Ovary (tissue), 9 donors: ENCODE results near the gene SND1. TPM values are rescaled to one million over a fixed set of nuclear protein-coding genes. Genes with fewer than 3 reads are reported as not detected.

Source experiments
- DNase-seq, 5 donors: peaks; one replicate each; pipeline ENCODE4 v3.0.0-alpha.2; 2019 to 2020
- H3K27ac ChIP-seq, 2 donors: fragments of 200-600 bp; one replicate each; pipeline versions ENCODE4 v1.5.1 to v1.8.0; 2019 to 2022
- H3K27me3 ChIP-seq: fragments of 200-600 bp; one replicate; pipeline ENCODE4 v1.8.0; 2022
- H3K36me3 ChIP-seq: fragments of 200-600 bp; sonication (generic); one replicate; pipeline ENCODE4 v1.5.1; 2019
- H3K4me1 ChIP-seq: one replicate; pipeline ENCODE4 v1.8.1; 2013; ENCODE audit warnings: mild to moderate bottlenecking, moderate library complexity; ENCODE audit not compliant: insufficient read depth
- H3K4me3 ChIP-seq: fragments of 200-600 bp; sonication (generic); one replicate; pipeline ENCODE4 v1.5.1; 2017
- H3K9me3 ChIP-seq, 2 donors: fragments of 200-600 bp in 1 of 2; sonication (generic) in 1 of 2; one replicate each; pipeline versions ENCODE4 v1.5.1 to v1.8.1; 2013 to 2019; ENCODE audit warnings: mild to moderate bottlenecking in 1 of 2, moderate library complexity in 1 of 2
- CTCF ChIP-seq, 3 donors: fragments of 450-650 bp in 2 of 3; fragments of 200-600 bp in 1 of 3; IDR thresholded peaks; one replicate each; pipeline versions ENCODE4 v1.5.1 to v1.8.0; 2016 to 2022; ENCODE audit warnings: antibody characterized with exemption in 3 of 3, mild to moderate bottlenecking in 1 of 3
- EP300 ChIP-seq: sonication (generic); formaldehyde crosslinking; IDR thresholded peaks from one replicate; pipeline ENCODE4 v1.6.1; 2017; ENCODE audit warnings: antibody characterized with exemption
- POLR2A ChIP-seq: fragments of 450-650 bp; IDR thresholded peaks from one replicate; pipeline ENCODE4 v1.6.1; 2017; ENCODE audit warnings: antibody characterized with exemption, mild to moderate bottlenecking, moderate library complexity
- WGBS, 3 donors: extraction: QIAGEN DNeasy Blood & Tissue Kit in 1 of 3; methylation state at CpG; one replicate each; pipeline versions ENCODE4 v1.1.5 to v1.1.7; 2013 to 2017; 5-methylcytosine and 5-hydroxymethylcytosine counted together
- intact Hi-C, 4 donors: fragments of 100-400 bp; cut with DNase I; formaldehyde crosslinking; loops; one replicate each; pipeline versions ENCODE4 v1.11.0 to v1.15.1; 2022 to 2023
- polyA plus RNA-seq, 2 donors: library from polyadenylated mRNA; stranded (reverse); fragments of 200-250 nt in 1 of 2; fragments of 350-450 nt in 1 of 2; fragmentation: Illumina TruSeq in 1 of 2; extraction: RNeasy Lipid Tissue Mini Kit (QIAGEN cat#74804) in 1 of 2; gene quantifications; one replicate each; pipeline ENCODE4 v1.2.3, GENCODE V29; 2013 to 2014
- total RNA-seq, 7 donors: library from RNA; depleted of rRNA in 2 of 7; stranded (reverse); fragments of >200 nt in 2 of 7; fragmentation: NEBNext Ultra II Directional in 3 of 7; extraction: Animal tissue kit (Norgen Biotek cat#: 25700) in 3 of 7; gene quantifications; one replicate each; pipeline versions ENCODE4 v1.1.0 to v1.2.4, GENCODE V29; 2016 to 2023
- donor health status: DM: no; HTN: no; CAD: no; lungs with moderate emphysema.
- donor health status: DM: no; HTN: no; CAD: no.
- donor health status: Bipolar disorder and iron deficiency.
- donor health status: DM: yes; HTN: yes; CAD: no.
- donor health status: DM: no; HTN: no; CAD: no.
- donor health status: DM: yes; HTN: yes; CAD: no.

The SND1 gene
- total and polyA plus RNA-seq, 9 donors, result 91.4 to 297 (median 182) TPM

DNA sequence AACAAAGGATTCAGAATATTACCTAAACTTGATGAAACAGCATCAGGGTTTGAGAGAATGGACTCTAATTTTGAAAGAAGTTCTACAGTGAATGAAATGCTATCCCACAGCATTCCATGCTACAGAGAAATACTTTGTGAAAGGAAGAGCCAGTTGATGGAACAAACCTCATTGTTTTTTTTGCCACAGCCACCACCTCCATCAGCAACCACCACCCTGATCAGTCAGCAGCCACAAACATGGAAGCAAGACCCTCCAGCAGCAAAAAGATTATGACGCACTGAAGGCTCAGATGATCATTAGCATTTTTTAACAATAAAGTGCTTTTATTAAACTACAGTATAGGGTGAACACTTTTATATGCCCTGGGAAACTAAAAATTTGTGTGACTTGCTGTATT is 280.5 kb downstream of the SND1 start:
- WGBS, 3 donors, result 43 to 97% (median 94%) methylated on average over 1 of the region's 1 CpG
- no peak for DNase-seq

DNA sequence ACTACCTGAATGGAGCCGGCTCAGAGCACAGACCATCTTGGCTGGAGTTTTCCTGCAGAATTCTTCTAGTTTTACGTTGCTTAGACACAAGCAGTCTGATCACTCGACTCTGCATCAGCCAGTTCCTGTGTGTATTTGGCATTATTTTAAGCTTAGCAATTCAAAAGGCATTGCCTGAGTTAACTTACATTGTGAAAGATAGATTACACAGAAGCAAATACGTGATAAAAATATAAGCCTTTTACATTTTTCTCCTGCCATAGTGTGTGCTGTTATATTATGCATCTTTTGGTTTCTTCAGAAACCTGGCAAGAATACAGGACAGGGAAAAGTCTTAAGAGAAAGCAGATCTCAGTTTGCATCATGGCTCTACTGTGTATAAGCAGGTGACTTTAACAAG is 281.2 kb downstream of the SND1 start:
- WGBS, 3 donors, result 87 to 90% (median 90%) methylated on average over 4 of the region's 4 CpGs

More for the DNA sequence above, 280.5 kb downstream of the SND1 start:
- Histone ChIP-seq H3K36me3 (no peaks in the 10 kb centered on the region), H3K4me3 (no peak overlapping the region), H3K4me1 (peaks cover 2% of the 10 kb centered on the region), H3K27me3 (no peaks in the 10 kb centered on the region), H3K9me3 (no peaks in the 10 kb centered on the region), H3K27ac (no peak overlapping the region)
- intact Hi-C loops, result no loop called here
- no peak for TF ChIP-seq EP300
- TF ChIP-seq POLR2A, result no peak
- no peak for TF ChIP-seq CTCF (IDR thresholded peaks at IDR 0.05)

GRCh38 chr7:127934711-127935110 is 282.7 kb downstream of the SND1 start:
- Histone ChIP-seq H3K9me3 (no peaks in the 10 kb centered on the region), H3K27me3 (no peaks in the 10 kb centered on the region), H3K36me3 (no peaks in the 10 kb centered on the region), H3K4me3 (no peak overlapping the region), H3K27ac (no peak overlapping the region), H3K4me1 (no peaks in the 10 kb centered on the region)
- TF ChIP-seq CTCF (IDR thresholded peaks at IDR 0.05) (no peak), EP300 (no peak), POLR2A (no peak)
- intact Hi-C loops, result no loop called here
- 93 to 96% (median 94%) methylated on average over 5 of the region's 5 CpGs for WGBS, 3 donors
- DNase-seq, result no peak

More for the DNA sequence above, 281.2 kb downstream of the SND1 start:
- peaks cover under 1% of the 10 kb centered on the region for H3K4me1 ChIP-seq
- intact Hi-C loops, result no loop called here
- no peak for DNase-seq
- no peaks in the 10 kb centered on the region for H3K9me3 ChIP-seq
- H3K36me3 ChIP-seq, result no peaks in the 10 kb centered on the region
- H3K27ac ChIP-seq, result no peak overlapping the region
- TF ChIP-seq CTCF (IDR thresholded peaks at IDR 0.05) (no peak), EP300 (no peak), POLR2A (no peak)
- no peaks in the 10 kb centered on the region for H3K27me3 ChIP-seq
- no peak overlapping the region for H3K4me3 ChIP-seq

GRCh38 chr7:127935847-127936376 is 283.9 kb downstream of the SND1 start:
- TF ChIP-seq POLR2A, result no peak
- no peak for TF ChIP-seq CTCF (IDR thresholded peaks at IDR 0.05)
- TF ChIP-seq EP300, result no peak
- intact Hi-C loops, result no loop called here
- H3K27ac ChIP-seq, result no peak overlapping the region
- H3K4me3 ChIP-seq, result no peak overlapping the region
- H3K27me3 ChIP-seq, result no peaks in the 10 kb centered on the region
- no peaks in the 10 kb centered on the region for H3K4me1 ChIP-seq
- no peaks in the 10 kb centered on the region for H3K36me3 ChIP-seq
- no peaks in the 10 kb centered on the region for H3K9me3 ChIP-seq
- 72 to 84% (median 77%) methylated on average over 6 of the region's 6 CpGs for WGBS, 3 donors
- no peak for DNase-seq
